B cell (primary cell): Measurements from ENCODE around the gene TNFRSF13B.
"Not testable (repeated sequence)": the region's sequence is repeated elsewhere in the genome, so short reads cannot be mapped to it uniquely, and the experiment has no call there.

ENCODE experiments used
- EZH2 ChIP-seq: IDR thresholded peaks from 2 replicates; pipeline ENCODE4 v1.6.1; 2012; ENCODE audit warnings: borderline replicate concordance, low read depth, mild to moderate bottlenecking, moderate library complexity, low read length; ENCODE audit not compliant: insufficient read depth, poor library complexity, severe bottlenecking
- TF ChIP-seq, protein P1 (sequence below): fragments of 200-600 bp; IDR thresholded peaks from one replicate; pipeline ENCODE4 v1.8.0; 2022; ENCODE audit warnings: antibody characterized with exemption, mild to moderate bottlenecking

DNA sequence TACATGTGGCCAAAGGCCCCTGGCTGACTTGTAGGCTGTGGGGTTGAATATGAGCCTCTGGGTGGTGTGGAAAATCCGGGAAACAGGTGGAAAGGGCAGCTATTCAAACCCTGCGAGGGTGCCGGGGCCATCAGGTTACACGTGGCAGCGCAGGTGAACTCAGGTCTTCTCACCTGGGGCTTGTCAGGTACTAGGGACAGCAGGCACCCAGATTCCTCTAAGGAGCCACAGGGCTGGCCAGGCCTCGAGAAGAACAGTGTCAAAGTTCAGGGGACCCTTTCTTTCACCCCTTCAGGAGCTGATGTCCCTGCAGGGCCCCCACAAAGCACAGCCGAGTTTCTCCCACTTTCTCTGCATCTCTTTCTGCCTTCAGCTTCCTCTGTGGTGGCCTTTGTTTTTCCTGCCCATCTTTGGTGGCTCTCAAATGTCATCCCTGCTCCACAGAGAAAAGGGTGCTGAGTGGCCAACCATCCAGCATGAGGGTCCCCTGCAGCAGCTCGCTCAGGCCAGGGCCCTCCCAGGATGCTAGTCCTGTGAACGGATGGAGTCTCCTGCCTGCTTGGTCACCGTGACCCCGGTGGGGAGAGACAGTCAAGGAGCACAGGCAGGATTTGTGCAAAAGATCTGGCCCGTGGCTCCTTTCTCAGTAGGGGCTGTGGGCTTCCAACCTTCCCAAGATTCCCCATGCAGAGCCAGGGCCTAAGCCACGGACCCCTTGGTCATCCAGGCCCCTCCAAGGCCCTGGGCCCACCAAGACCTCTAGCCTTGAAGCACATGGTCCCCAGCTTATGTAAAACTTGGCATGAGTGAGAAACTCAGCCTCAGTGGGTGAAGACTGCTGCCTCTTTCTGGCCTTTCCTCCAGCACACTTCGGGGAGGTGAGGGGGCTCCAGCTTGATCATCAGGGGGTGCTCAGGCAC lies 42.2 kb upstream of the TNFRSF13B start:
- TF ChIP-seq, protein P1, sequence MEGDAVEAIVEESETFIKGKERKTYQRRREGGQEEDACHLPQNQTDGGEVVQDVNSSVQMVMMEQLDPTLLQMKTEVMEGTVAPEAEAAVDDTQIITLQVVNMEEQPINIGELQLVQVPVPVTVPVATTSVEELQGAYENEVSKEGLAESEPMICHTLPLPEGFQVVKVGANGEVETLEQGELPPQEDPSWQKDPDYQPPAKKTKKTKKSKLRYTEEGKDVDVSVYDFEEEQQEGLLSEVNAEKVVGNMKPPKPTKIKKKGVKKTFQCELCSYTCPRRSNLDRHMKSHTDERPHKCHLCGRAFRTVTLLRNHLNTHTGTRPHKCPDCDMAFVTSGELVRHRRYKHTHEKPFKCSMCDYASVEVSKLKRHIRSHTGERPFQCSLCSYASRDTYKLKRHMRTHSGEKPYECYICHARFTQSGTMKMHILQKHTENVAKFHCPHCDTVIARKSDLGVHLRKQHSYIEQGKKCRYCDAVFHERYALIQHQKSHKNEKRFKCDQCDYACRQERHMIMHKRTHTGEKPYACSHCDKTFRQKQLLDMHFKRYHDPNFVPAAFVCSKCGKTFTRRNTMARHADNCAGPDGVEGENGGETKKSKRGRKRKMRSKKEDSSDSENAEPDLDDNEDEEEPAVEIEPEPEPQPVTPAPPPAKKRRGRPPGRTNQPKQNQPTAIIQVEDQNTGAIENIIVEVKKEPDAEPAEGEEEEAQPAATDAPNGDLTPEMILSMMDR = not testable (repeated sequence)
- not testable (repeated sequence) for TF ChIP-seq EZH2
